ENCODE measurements around the gene TOR2A.

The TOR2A gene

DNA sequence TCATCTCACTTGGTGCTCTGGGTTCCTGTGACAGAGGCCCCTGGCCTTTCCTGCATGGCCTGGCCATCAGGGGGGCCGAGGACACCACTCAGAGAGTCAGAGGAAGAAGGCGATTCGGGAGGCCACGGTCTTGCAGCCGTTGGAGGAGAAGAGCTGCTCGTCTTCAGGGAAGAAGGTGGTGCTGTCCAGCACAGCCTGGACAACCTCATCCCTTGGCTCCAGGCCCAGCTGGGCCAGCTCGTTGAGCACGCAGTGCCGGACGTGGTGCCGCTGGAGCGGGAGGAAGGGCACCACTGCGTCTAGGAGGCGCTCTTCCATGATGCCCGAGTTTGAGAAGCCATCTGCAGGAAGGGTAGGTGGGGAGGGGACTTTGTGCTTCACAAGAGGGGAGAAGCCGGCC, 3.2 kb downstream of the TOR2A start:
- H3K36me3 ChIP-seq (ENCODE audit: control insufficient read depth, insufficient read depth, low read length) = no peaks in the 10 kb centered on the region
- TF ChIP-seq, protein P1, sequence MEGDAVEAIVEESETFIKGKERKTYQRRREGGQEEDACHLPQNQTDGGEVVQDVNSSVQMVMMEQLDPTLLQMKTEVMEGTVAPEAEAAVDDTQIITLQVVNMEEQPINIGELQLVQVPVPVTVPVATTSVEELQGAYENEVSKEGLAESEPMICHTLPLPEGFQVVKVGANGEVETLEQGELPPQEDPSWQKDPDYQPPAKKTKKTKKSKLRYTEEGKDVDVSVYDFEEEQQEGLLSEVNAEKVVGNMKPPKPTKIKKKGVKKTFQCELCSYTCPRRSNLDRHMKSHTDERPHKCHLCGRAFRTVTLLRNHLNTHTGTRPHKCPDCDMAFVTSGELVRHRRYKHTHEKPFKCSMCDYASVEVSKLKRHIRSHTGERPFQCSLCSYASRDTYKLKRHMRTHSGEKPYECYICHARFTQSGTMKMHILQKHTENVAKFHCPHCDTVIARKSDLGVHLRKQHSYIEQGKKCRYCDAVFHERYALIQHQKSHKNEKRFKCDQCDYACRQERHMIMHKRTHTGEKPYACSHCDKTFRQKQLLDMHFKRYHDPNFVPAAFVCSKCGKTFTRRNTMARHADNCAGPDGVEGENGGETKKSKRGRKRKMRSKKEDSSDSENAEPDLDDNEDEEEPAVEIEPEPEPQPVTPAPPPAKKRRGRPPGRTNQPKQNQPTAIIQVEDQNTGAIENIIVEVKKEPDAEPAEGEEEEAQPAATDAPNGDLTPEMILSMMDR (IDR thresholded peaks at IDR 0.05) = no peak
- no peaks in the 10 kb centered on the region for H3K4me1 ChIP-seq
- no peak overlapping the region for H3K4me2 ChIP-seq (ENCODE audit: low read length)
- H3K27ac ChIP-seq = no peak overlapping the region
- H3K79me2 ChIP-seq = no peaks in the 10 kb centered on the region
- H2AFZ ChIP-seq = no peak overlapping the region
- H3K9me3 ChIP-seq (ENCODE audit: control insufficient read depth, low read length) = no peaks in the 10 kb centered on the region
- H3K27me3 ChIP-seq (ENCODE audit: control insufficient read depth, insufficient read depth, low read length) = no peaks in the 10 kb centered on the region
- H3K9ac ChIP-seq = no peak overlapping the region
- H3K4me3 ChIP-seq (ENCODE audit: low read depth, low read length) = no peak overlapping the region

DNA sequence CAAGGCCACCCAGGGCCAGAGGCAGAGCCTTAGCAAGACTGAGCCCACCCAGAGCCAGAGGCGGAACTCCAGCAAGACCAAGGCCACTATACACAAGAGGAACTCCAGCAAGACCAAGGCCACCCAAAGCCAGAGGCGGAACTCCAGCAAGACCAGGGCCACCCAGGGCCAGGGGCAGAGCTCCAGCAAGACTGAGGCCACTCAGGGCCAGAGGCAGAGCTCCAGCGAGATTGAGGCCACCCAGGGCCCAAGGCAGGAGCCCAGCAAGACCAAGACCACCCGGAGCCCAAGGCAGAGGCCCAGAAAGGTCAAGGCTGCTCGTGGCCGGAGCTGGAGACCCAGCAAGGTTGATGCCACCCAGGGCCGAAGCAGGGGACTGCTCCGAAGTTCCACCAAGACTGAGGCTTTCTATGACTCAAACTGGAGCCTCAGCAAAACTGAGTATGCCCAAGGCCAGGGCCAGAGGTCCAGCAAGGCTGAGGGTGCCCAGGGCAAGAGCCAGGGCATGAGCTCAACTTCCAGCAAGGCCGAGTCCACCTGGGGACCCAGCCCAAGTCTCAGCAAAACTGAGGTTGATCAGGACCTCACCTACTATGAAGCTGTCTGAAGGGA, 4.2 kb downstream of the TOR2A start:
- Histone ChIP-seq H3K4me2 (ENCODE audit: low read length) (no peak overlapping the region), H3K36me3 (ENCODE audit: control insufficient read depth, insufficient read depth, low read length) (no peaks in the 10 kb centered on the region), H3K79me2 (no peaks in the 10 kb centered on the region), H2AFZ (no peak overlapping the region), H3K4me3 (ENCODE audit: low read depth, low read length) (no peak overlapping the region), H3K27me3 (ENCODE audit: control insufficient read depth, insufficient read depth, low read length) (no peaks in the 10 kb centered on the region), H3K9ac (no peak overlapping the region), H3K27ac (no peak overlapping the region), H3K9me3 (ENCODE audit: control insufficient read depth, low read length) (no peaks in the 10 kb centered on the region), H3K4me1 (no peaks in the 10 kb centered on the region)
- TF ChIP-seq, protein P1 (IDR thresholded peaks at IDR 0.05) = no peak

DNA sequence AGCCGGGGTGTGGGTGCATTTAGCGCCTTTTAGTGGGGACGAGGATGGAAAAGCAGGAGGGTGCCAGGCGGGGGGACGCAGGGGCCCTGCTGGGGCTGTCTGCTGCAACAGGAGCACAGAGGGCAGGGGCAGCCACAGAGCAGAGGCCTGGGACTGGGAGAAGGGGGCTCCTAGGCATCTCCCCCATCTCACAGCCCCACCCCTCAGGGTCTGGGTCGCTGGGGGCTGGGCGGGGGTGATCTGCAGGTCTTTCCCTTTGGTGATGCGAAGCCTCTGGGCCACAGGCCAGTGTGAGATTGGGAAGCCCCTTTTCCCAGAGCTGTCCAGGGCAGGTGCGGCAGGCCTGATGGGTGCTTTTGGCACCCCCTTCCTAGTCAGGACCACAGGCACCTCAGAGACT, 4.8 kb downstream of the TOR2A start:
- Histone ChIP-seq H3K36me3 (ENCODE audit: control insufficient read depth, insufficient read depth, low read length) (no peaks in the 10 kb centered on the region), H3K4me1 (no peaks in the 10 kb centered on the region), H3K27me3 (ENCODE audit: control insufficient read depth, insufficient read depth, low read length) (no peaks in the 10 kb centered on the region), H3K9ac (no peak overlapping the region), H3K27ac (no peak overlapping the region), H3K9me3 (ENCODE audit: control insufficient read depth, low read length) (no peaks in the 10 kb centered on the region), H2AFZ (no peak overlapping the region), H3K4me3 (ENCODE audit: low read depth, low read length) (no peak overlapping the region), H3K4me2 (ENCODE audit: low read length) (no peak overlapping the region), H3K79me2 (no peaks in the 10 kb centered on the region)
- TF ChIP-seq, protein P1 (IDR thresholded peaks at IDR 0.05) = no peak

DNA sequence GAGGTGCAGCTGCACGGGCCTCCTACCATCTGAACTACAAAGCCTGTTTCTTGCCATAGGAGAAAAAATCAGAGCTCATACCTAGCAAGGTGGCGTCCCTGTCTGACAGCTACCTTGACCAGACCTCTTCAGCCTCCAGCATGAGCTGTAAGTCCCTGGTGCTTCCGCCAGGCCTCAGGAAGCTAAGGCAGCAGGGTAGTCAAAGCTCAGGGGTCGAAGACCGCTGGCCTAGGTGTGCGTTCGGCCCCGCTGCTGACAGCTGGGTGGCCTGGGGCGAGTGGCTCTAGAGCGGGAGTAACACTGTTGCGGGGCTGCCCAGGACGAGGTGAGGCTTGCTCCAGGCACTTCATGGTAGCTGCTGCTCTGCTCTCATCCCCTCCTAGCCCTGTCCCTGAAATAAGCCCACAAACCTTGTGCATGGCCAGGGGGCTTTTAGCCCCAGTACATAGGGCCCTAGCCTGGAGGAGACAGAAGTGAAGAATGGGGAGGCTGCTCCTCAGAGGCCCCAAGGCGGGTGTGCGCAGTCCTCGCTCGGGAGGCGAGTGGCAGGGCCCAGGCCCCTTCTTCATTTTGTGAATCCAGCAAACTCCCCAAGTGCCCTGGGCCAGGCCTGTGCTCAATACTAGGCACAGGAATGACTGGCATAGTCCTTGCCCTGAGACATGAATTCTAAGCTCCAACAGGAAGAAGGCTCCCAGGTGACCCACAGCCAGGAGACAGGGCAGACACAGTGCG, 5.4 kb downstream of the TOR2A start:
- Histone ChIP-seq H3K4me3 (ENCODE audit: low read depth, low read length) (no peak overlapping the region), H3K79me2 (no peaks in the 10 kb centered on the region), H3K27me3 (ENCODE audit: control insufficient read depth, insufficient read depth, low read length) (no peaks in the 10 kb centered on the region), H3K9ac (no peak overlapping the region), H2AFZ (no peak overlapping the region), H3K4me2 (ENCODE audit: low read length) (no peak overlapping the region), H3K4me1 (no peaks in the 10 kb centered on the region), H3K27ac (no peak overlapping the region), H3K9me3 (ENCODE audit: control insufficient read depth, low read length) (no peaks in the 10 kb centered on the region), H3K36me3 (ENCODE audit: control insufficient read depth, insufficient read depth, low read length) (no peaks in the 10 kb centered on the region)
- TF ChIP-seq, protein P1 (IDR thresholded peaks at IDR 0.05) = no peak

DNA sequence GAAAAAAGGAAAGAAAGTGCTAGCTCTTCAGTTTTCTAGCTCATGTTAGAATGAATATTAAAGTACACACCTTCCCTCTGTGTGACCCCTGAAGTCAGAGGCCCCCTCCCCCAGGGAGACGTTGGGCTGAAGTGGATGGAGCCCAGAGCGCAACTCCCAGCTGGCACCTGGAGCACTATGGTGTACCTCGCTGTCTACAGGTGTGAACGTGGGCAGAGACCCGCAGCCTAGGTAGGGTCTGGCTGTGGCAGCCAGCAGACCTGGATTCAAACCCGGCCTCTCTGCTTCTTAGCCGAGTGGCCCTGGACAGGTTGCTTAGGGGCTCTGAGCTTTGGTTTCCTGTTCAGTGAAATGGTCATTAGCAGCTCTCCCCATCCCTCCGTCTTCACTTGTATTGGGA, 6.3 kb downstream of the TOR2A start:
- H3K27ac ChIP-seq = no peak overlapping the region

More for the DNA sequence above, 6.3 kb downstream of the TOR2A start:
- Histone ChIP-seq H3K9me3 (ENCODE audit: control insufficient read depth, low read length) (no peaks in the 10 kb centered on the region), H3K36me3 (ENCODE audit: control insufficient read depth, insufficient read depth, low read length) (no peaks in the 10 kb centered on the region), H3K4me3 (ENCODE audit: low read depth, low read length) (no peak overlapping the region), H3K9ac (no peak overlapping the region), H3K4me1 (no peaks in the 10 kb centered on the region), H3K27me3 (ENCODE audit: control insufficient read depth, insufficient read depth, low read length) (no peaks in the 10 kb centered on the region), H3K4me2 (ENCODE audit: low read length) (no peak overlapping the region), H2AFZ (no peak overlapping the region), H3K79me2 (no peaks in the 10 kb centered on the region)
- TF ChIP-seq, protein P1 (IDR thresholded peaks at IDR 0.05) = no peak

All from parathyroid adenoma (tissue), 2 donors.